Measurements from ENCODE around the gene SYN1.

Gene SYN1

DNA sequence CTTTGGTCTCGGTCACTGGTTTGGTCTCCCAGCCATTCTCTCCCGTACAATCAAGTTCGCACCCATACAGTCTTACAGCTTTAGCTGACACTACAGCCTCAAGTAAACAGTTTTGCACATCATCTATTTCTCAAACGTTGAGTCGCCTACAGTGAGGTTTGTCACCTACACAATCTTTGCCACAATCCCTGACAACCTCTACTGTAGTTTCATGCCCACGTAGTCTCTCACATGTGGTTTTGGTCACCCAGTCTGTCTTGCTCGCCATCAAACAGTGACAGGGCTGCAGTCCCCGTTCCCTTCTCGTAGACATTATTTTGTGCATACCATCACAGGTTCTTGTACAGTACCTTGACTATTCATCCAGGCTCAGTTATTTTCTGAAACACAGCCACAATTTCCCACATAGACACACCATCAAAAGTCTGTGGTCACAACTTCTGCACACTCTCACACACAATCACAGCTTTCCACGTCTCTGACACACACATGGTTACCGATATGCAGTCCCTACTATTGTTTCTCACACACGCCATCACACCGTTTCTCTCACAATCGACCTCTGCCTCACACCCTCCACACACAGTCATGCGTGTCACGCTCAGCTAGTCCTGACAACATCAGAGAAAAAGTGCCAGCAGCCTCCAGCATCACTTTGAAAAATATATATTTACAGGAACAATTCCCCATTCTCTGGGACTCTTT, 15.4 kb upstream of the SYN1 start:
- no peak for TF ChIP-seq CTCF (IDR thresholded peaks at IDR 0.05; ENCODE audit: insufficient read depth, low read depth, low read length, missing control alignments)
- no peak for DNase-seq (ENCODE audit: low read depth)
- no peak overlapping the region for H3K4me3 ChIP-seq (ENCODE audit: low read length)

DNA sequence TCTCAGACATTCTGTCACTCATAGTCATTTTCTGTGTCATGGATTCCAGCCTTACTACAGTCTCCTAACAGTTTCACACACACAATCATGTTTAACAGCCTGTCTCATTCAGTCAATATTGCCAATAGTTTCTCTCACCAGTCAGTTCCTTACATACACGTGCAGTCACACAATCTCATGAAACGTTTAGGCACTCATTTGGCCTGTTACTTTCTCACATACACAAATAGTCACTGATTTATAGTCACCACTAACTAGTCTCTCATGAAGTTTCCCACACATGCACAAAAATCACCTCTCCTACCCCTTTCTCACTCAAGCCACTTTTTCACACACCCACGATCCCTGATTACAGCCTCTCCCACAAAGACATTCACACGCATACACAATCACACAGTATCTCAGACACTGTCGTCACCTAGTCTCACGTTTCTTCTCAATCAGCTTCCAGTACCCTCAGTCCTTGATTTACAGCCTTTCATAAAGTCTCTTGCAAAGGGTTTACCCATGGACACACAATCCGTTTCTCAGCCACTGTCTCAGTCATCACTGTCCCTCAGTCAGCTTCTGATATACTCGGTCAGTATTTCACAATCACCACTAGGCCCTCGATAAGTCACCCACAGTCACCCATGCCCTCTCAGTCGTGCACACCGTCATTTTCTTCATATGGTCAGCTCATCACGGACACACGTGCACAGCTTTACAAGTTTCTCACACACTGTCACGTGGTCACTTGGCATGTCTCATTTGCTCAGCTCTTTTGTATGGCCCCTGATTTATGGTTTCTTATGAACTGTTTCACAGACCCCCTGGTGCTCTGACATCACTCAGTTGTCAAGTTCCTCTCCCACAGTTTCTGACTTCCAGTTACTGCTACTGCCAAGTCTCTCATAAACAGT, 14.3 kb upstream of the SYN1 start:
- no peak for TF ChIP-seq CTCF (IDR thresholded peaks at IDR 0.05; ENCODE audit: insufficient read depth, low read depth, low read length, missing control alignments)
- DNase-seq (ENCODE audit: low read depth), result no peak
- H3K4me3 ChIP-seq (ENCODE audit: low read length), result no peak overlapping the region

- no peak for TF ChIP-seq CTCF (IDR thresholded peaks at IDR 0.05; ENCODE audit: insufficient read depth, low read depth, low read length, missing control alignments)
- DNase-seq (ENCODE audit: low read depth), result no peak
- no peak overlapping the region for H3K4me3 ChIP-seq (ENCODE audit: low read length)
Measured at GRCh38 chrX:47632666-47633065, 13.0 kb upstream of the SYN1 start.

DNA sequence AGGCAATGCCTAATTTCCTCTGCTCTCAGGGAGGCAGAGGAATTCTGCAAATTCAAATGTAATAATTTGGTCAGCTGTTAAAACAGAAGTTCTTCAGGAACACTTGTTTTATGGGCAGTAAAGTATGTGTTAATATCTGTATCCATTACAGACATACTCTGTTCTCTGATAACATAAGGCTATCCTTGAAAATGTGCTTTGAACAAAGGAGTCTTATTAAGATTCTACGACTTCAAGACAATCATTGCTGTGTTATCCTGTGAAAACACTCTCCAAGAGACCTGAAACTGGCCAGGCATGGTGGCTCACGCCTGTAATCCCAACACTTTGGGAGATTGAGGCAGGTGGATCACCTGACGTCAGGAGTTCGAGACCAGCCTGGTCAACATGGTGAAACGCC, 12.0 kb upstream of the SYN1 start:
- no peak for DNase-seq (ENCODE audit: low read depth)
- H3K4me3 ChIP-seq (ENCODE audit: low read length), result no peak overlapping the region
- no peak for TF ChIP-seq CTCF (IDR thresholded peaks at IDR 0.05; ENCODE audit: insufficient read depth, low read depth, low read length, missing control alignments)

DNA sequence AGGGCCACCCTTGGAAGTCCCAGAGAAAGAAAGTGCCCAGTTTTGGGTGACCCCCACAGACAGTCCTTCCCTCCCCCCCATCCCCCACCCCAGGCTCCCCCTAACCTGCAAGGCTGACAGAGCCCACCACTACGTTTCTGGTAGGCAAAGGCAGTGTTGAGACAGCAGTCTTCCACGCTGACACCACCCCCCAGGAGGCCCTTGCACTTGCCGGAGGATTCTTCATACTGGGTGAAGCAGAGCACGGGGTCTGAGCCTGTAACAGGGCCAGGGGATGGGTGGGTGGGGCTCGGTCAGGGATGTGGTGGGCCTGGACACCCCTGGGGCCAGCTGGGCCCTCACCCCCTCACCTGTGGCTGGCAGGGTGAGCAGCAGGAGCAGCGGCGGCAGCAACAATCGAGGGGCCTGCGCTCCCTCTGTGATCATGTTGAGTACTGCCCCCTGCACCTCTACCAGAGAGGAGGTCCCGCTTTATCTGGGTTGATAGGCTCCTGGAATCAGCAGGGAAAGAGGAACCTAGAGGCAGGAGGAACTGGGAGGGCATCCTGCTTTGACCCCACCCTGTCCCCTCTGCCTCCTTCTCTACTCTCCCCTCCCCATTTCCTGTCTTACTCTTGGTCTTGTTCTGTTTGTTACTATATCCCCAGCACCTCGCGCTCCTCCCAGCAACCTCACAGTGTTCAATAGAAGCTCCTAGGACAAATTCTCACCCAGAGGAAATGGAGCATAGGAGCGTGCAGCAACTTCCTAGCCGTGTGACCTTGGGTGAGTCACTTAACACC, 10.0 kb upstream of the SYN1 start, which contains the start of gene CFP:
CFP (minus strand) TSS at position 512 of the 782 bp plus-strand sequence; CDS start at position 426, 86 bp downstream.
- H3K4me3 ChIP-seq (ENCODE audit: low read length), result no peak within 1 kb of the TSS
- no peak for TF ChIP-seq CTCF (IDR thresholded peaks at IDR 0.05; ENCODE audit: insufficient read depth, low read depth, low read length, missing control alignments)
- DNase-seq (ENCODE audit: low read depth), result no peak

DNA sequence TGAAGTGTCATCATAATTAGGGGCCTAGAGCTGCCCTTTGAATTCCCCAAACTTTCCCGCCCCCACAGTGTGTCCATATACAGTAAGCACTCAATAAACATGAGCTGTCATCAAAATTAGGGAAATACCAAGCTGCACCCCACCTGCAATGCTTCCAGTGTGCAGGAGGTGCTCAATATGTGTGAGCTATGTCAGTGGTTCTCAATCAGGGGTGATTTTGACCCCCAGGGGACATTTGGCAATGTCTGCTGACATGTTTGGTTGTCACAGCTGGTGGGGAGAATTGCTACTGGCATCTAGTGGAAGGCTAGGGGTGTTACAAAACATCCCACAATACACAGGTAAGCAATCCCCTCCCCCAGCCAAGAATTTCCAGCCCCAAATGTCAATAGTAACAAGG, 9.3 kb upstream of the SYN1 start:
- DNase-seq (ENCODE audit: low read depth), result peak; percentile 25
- no peak overlapping the region for H3K4me3 ChIP-seq (ENCODE audit: low read length)
- peak; percentile 39 for TF ChIP-seq CTCF (IDR thresholded peaks at IDR 0.05; ENCODE audit: insufficient read depth, low read depth, low read length, missing control alignments)
